PC-3 (cell line): ENCODE measurements around the gene PLPP1. TPM values are rescaled to one million over a fixed set of nuclear protein-coding genes. Genes with fewer than 3 reads are reported as not detected.

Experiments
- ATAC-seq: fragments of 200-7000 bp; cut with Tn5 transposase; 2 replicates; pipeline ENCODE4 v1.9.1; 2020; ENCODE audit warnings: mild to moderate bottlenecking, moderate library complexity
- BruUV-seq: library from RNA; stranded (reverse); fragments of 400-500 nt; replicated peaks from 2 replicates; lab custom pipeline; 2021; lab: Mats Ljungman, UMichigan
- CTCF ChIA-PET: fragments of 300-600 bp; sonication (Branson Sonifier 250); formaldehyde crosslinking; loops from one replicate; lab custom pipeline; 2022; ENCODE audit warnings: antibody characterized with exemption; lab: Charles Lee
- POLR2A ChIA-PET: fragments of 300-600 bp; sonication (Branson Sonifier 250); formaldehyde crosslinking; loops from one replicate; lab custom pipeline; 2022; ENCODE audit warnings: antibody characterized with exemption; ENCODE audit not compliant: unreplicated experiment; lab: Charles Lee
- DNase-seq: peaks from one replicate; pipeline ENCODE4 v3.0.0-alpha.2; 2015
- H2AFZ ChIP-seq: fragments of 300-600 bp; sonication (generic); 2 replicates; pipeline ENCODE4 v1.6.0; 2016; ENCODE audit warnings: antibody characterized with exemption, low read length
- H3F3A ChIP-seq: fragments of 300-600 bp; sonication (generic); one replicate; pipeline ENCODE4 v1.6.0; 2017; ENCODE audit warnings: antibody characterized with exemption, low read length, control low read depth, mild to moderate bottlenecking; ENCODE audit not compliant: unreplicated experiment
- H3K27ac ChIP-seq: fragments of 300-600 bp; sonication (generic); 2 replicates; pipeline ENCODE4 v1.5.1; 2016; ENCODE audit warnings: mild to moderate bottlenecking, low read length
- H3K27me3 ChIP-seq: fragments of 300-600 bp; sonication (generic); 2 replicates; pipeline ENCODE4 v1.6.1; 2016; ENCODE audit warnings: low read length, mixed read lengths
- H3K36me3 ChIP-seq: fragments of 300-600 bp; sonication (generic); 2 replicates; pipeline ENCODE4 v1.6.1; 2016; ENCODE audit warnings: low read depth, mixed run types, low read length, mixed read lengths
- H3K4me1 ChIP-seq: fragments of 300-600 bp; sonication (generic); 2 replicates; pipeline ENCODE4 v1.5.1; 2016; ENCODE audit warnings: low read length; ENCODE audit not compliant: insufficient read depth
- H3K4me2 ChIP-seq: fragments of 300-600 bp; sonication (generic); 2 replicates; pipeline ENCODE4 v1.6.0; 2016; ENCODE audit warnings: low read length
- H3K4me3 ChIP-seq: fragments of 300-600 bp; sonication (generic); 2 replicates; pipeline ENCODE4 v1.5.1; 2016; ENCODE audit warnings: mild to moderate bottlenecking, low read length, mixed read lengths
- H3K79me2 ChIP-seq: fragments of 300-600 bp; sonication (generic); 2 replicates; pipeline ENCODE4 v1.6.1; 2017; ENCODE audit warnings: low read length, mixed read lengths
- H3K9ac ChIP-seq: fragments of 300-600 bp; sonication (generic); 2 replicates; pipeline ENCODE4 v1.6.0; 2016; ENCODE audit warnings: mild to moderate bottlenecking, low read length
- H3K9me2 ChIP-seq: fragments of 300-600 bp; sonication (generic); replicated peaks from 2 replicates; pipeline ENCODE4 v1.6.1; 2016; ENCODE audit warnings: mixed run types, low read length, mixed read lengths
- H3K9me3 ChIP-seq: fragments of 300-600 bp; sonication (generic); 2 replicates; pipeline ENCODE4 v1.6.1; 2016; ENCODE audit warnings: low read length, mixed read lengths
- H4K20me1 ChIP-seq: fragments of 300-600 bp; sonication (generic); 2 replicates; pipeline ENCODE4 v1.6.1; 2016; ENCODE audit warnings: low read length, mixed read lengths
- CTCF ChIP-seq: fragments of 300-600 bp; sonication (generic); conservative IDR thresholded peaks from 2 replicates; pipeline ENCODE4 v1.5.1; 2017; ENCODE audit warnings: antibody characterized with exemption, low read depth, mild to moderate bottlenecking, low read length
- EZH2 ChIP-seq: fragments of 300-600 bp; sonication (generic); IDR thresholded peaks from one replicate; pipeline ENCODE4 v1.6.1; 2017; ENCODE audit warnings: antibody characterized with exemption, mild to moderate bottlenecking, low read length; ENCODE audit not compliant: unreplicated experiment
- EZH2phosphoT487 ChIP-seq: fragments of 300-600 bp; sonication (generic); IDR thresholded peaks from 2 replicates; pipeline ENCODE4 v1.6.1; 2018; ENCODE audit warnings: mild to moderate bottlenecking, antibody characterized with exemption, low read length, borderline replicate concordance
- intact Hi-C: fragments of 100-400 bp; cut with micrococcal nuclease; formaldehyde crosslinking; loops from 2 replicates; pipeline ENCODE4 v1.9.0; 2023
- total RNA-seq: library from RNA; depleted of rRNA; stranded (reverse); fragments of >200 nt; gene quantifications from 2 replicates; pipeline ENCODE4 v1.2.3, GENCODE V29; 2014

The PLPP1 gene
- total RNA-seq, 1 experiment from 2014 or later: 16.2 TPM

GRCh38 chr5:55386356-55386755 lies 148.4 kb downstream of the PLPP1 start:
- H3F3A ChIP-seq: no peaks in the 10 kb centered on the region
- DNase-seq: no peak
- no peak overlapping the region for H3K4me2 ChIP-seq
- no peaks in the 10 kb centered on the region for H3K9me3 ChIP-seq
- POLR2A ChIA-PET: no interaction called here
- no peaks in the 10 kb centered on the region for H3K9me2 ChIP-seq
- no peak overlapping the region for H3K4me3 ChIP-seq
- H3K9ac ChIP-seq: no peak overlapping the region
- no peaks in the 10 kb centered on the region for H3K4me1 ChIP-seq
- peaks cover 12% of the 10 kb centered on the region for H3K36me3 ChIP-seq
- no peaks in the 10 kb centered on the region for H4K20me1 ChIP-seq
- no TSS peak for BruUV-seq
- H3K27me3 ChIP-seq: no peaks in the 10 kb centered on the region
- CTCF ChIA-PET: no interaction called here
- H3K27ac ChIP-seq: no peak overlapping the region
- ATAC-seq: no peak
- no peaks in the 10 kb centered on the region for H3K79me2 ChIP-seq
- H2AFZ ChIP-seq: no peak overlapping the region
- TF ChIP-seq EZH2: no peak
- TF ChIP-seq EZH2phosphoT487: no peak
- no peak for TF ChIP-seq CTCF
- intact Hi-C loops: no loop called here

- ATAC-seq (no peak), DNase-seq (no peak)
- H3K9ac ChIP-seq: no peak overlapping the region
- ChIA-PET CTCF (no interaction called here), POLR2A (no interaction called here)
- no peaks in the 10 kb centered on the region for H3K9me2 ChIP-seq
- H3K27me3 ChIP-seq: no peaks in the 10 kb centered on the region
- H2AFZ ChIP-seq: no peak overlapping the region
- H3K9me3 ChIP-seq: no peaks in the 10 kb centered on the region
- H3K36me3 ChIP-seq: peaks cover 12% of the 10 kb centered on the region
- no peaks in the 10 kb centered on the region for H3F3A ChIP-seq
- TF ChIP-seq EZH2phosphoT487 (no peak), CTCF (no peak), EZH2 (no peak)
- no peaks in the 10 kb centered on the region for H4K20me1 ChIP-seq
- no peaks in the 10 kb centered on the region for H3K4me1 ChIP-seq
- BruUV-seq: no TSS peak
- H3K4me2 ChIP-seq: no peak overlapping the region
- intact Hi-C loops: no loop called here
- no peaks in the 10 kb centered on the region for H3K79me2 ChIP-seq
- no peak overlapping the region for H3K27ac ChIP-seq
- H3K4me3 ChIP-seq: no peak overlapping the region
Measured at GRCh38 chr5:55385846-55386245, 148.9 kb downstream of the PLPP1 start.

- no peak overlapping the region for H3K4me3 ChIP-seq
- no peaks in the 10 kb centered on the region for H3K27me3 ChIP-seq
- ChIA-PET CTCF (no interaction called here), POLR2A (no interaction called here)
- no peaks in the 10 kb centered on the region for H3K9me2 ChIP-seq
- H3K27ac ChIP-seq: no peak overlapping the region
- H4K20me1 ChIP-seq: no peaks in the 10 kb centered on the region
- no peak overlapping the region for H3K9ac ChIP-seq
- TF ChIP-seq EZH2 (no peak), EZH2phosphoT487 (no peak), CTCF (no peak)
- H3F3A ChIP-seq: no peaks in the 10 kb centered on the region
- no peaks in the 10 kb centered on the region for H3K9me3 ChIP-seq
- ATAC-seq: no peak
- H3K79me2 ChIP-seq: no peaks in the 10 kb centered on the region
- no peaks in the 10 kb centered on the region for H3K4me1 ChIP-seq
- no peak overlapping the region for H2AFZ ChIP-seq
- H3K36me3 ChIP-seq: peaks cover 12% of the 10 kb centered on the region
- intact Hi-C loops: no loop called here
- DNase-seq: no peak
- BruUV-seq: no TSS peak
- no peak overlapping the region for H3K4me2 ChIP-seq
Measured at GRCh38 chr5:55385227-55385626, 149.5 kb downstream of the PLPP1 start.
